GM19351 (cell line): ENCODE measurements around the gene ALDH16A1.

ENCODE experiments used
- ATAC-seq: cut with Tn5 transposase; IDR thresholded peaks from one replicate; pipeline ENCODE4 v1.9.1; 2021; ENCODE audit warnings: mild to moderate bottlenecking, moderate library complexity; ENCODE audit not compliant: unreplicated experiment

Gene ALDH16A1

GRCh38 chr19:49507803-49508494 lies 54.9 kb downstream of the ALDH16A1 start:
- no peak for ATAC-seq

DNA sequence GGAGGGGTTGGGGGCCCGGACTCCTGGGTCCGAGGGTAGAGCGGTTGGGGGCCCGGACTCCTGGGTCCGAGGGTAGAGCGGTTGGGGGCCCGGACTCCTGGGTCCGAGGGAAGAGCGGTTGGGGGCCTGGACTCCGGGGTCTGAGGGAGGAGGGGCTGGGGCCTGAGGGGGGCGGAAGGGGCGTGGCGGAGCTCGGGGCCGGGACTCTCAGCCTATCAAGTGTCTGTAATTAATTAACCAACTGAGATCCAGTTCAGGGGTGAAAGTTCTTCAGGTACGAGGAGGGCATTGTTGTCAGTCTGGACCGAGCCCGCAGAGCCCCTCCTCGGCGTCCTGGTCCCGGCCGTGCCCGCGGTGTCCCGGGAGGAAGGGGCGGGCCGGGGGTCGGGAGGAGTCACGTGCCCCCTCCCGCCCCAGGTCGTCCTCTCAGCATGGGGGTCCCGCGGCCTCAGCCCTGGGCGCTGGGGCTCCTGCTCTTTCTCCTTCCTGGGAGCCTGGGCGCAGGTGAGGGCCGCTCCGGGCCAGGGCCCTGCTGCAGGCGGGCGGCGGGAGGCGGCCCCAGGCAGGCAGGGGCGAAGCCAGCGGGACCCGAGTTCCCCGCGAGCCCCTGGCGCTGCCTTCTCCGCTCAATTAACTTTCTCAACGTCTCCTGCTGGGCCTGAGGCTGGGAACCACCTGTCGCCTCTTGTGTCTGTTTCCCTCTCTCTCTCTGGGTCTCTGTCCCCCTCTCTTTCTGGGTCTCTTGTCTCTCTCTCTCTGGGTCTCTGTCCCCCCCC lies 60.1 kb downstream of the ALDH16A1 start:
- ATAC-seq, result no peak

DNA sequence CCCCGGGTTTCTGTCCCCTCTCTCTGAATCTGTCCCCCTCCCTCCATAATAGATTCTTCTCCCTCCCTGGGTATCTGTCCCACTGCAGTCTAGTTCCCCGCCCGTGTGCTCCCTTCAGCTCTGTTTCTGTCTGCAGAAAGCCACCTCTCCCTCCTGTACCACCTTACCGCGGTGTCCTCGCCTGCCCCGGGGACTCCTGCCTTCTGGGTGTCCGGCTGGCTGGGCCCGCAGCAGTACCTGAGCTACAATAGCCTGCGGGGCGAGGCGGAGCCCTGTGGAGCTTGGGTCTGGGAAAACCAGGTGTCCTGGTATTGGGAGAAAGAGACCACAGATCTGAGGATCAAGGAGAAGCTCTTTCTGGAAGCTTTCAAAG lies 60.7 kb downstream of the ALDH16A1 start:
- ATAC-seq, result no peak

GRCh38 chr19:49514151-49514550 lies 61.1 kb downstream of the ALDH16A1 start:
- ATAC-seq, result no peak

DNA sequence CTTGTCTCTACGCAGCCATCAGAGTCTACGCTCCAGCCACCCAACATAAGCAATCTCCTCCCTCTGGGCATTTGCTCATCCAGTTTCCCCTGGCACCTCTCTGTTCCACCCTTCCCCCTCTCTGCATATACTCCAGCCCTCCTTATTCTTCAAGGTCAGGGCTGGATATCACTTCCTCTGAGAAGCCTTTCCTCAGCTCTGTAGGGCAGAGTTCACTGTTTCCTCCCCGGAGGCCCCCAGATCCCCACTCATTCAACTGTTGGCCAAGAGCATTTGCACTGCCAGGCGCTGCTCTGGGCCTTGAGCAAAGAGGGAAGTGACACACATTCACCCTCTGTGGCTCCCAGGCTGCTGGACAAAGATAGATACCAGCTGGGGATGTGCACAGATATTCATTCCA lies 62.7 kb downstream of the ALDH16A1 start:
- ATAC-seq, result no peak

GRCh38 chr19:49518033-49518432 lies 65.0 kb downstream of the ALDH16A1 start:
- ATAC-seq, result no peak
